GM19395 (cell line): ENCODE results near the gene WWC2.

Experiments
- ATAC-seq: cut with Tn5 transposase; IDR thresholded peaks from one replicate; pipeline ENCODE4 v1.9.1; 2021; ENCODE audit warnings: mild to moderate bottlenecking, moderate library complexity; ENCODE audit not compliant: unreplicated experiment

WWC2 gene

DNA sequence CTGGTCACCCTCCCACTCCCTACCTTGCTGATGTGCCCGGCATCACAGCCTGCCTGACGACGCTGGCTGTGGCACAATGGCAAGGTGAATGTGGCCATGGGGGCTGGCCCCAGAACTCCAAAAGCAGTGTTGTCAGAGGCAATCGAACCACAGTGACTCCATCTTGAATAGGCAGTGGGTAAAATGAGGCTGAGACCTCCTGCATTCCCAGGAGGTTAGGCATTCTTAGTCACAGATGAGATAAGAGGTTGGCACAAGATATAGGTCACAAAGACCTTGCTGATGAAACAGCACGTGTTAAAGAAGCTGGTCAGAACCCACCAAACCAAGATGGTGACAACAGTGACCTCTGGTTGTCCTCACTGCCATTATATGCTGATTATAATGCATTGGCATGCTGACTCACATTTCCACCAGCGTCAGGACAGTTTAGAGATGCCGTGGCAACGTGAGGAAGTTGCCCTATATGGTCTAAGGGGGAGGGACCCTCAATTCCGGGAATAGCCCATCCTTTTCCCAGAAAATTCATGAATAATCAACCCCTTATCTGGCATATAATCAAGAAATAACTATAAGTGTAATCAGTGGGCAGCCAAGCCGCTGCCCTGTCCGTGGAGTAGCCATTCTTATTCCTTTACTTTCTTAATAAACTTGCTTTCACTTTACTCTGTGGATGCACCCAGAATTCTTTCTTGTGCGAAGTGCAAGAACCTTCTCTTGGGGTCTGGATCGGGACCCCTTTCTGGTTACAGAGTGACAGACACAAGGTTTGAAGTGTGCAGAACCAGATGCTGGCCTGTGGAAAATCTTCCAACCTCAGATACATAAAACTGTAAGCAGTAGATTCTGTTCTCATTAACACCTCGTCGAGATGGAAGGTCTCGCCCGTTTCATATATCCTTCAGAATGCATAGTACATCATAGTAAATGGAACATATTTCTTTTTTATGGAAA lies 249.9 kb downstream of the WWC2 start:
- no peak for ATAC-seq

DNA sequence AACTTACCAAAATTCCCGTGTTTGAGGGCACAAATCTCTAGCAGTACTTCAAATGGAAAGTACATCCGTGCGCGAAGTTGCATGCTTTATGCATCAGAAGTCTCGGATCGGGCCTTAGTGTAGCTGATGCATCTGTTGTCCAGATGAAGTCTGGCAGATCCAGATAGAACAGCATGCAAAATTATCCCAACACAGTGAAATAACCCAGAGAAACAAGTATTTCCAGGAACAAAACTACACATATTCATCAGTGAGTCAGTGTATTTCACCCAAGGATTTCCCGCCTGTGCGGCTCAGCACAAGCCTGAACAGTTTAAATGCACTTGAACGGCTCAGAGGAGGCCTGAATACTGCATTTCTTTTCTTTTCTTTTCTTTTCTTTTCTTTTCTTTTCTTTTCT lies 250.6 kb downstream of the WWC2 start:
- no peak for ATAC-seq

DNA sequence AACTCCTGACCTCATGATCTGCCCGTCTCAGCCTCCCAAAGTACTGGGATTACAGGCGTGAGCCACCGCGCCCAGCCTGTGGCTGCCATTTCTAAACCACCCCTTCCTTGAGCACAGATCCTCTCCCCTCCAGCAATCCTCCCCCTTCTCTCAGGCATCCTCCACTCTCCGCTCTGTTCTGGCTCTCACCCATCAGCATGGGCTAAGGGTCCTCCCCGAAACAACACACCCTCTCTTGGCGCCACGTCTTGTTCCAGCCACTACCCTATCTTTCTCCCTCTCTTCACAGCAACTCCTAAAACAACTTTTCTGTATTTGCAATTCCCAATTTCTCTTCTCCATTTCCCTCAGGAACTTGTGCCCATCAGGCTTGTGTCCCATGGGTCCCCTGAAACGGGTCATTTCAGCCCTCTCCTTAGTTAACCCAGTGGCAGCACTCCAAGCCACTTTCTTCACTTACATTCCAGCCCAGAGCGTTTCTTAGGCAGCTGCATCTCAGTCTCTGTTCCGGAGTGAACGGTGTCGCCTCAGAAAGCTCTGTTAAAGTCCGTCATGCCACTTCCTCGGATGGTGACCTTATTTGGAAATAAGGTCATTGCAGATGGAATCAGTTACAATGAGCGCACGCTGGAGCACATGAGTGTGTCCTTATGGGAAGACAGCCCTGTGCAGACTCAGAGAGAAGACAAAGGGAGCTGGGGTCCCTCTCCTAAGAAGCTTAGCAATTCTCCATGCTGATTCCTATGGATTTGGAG lies 251.4 kb downstream of the WWC2 start:
- ATAC-seq = no peak

DNA sequence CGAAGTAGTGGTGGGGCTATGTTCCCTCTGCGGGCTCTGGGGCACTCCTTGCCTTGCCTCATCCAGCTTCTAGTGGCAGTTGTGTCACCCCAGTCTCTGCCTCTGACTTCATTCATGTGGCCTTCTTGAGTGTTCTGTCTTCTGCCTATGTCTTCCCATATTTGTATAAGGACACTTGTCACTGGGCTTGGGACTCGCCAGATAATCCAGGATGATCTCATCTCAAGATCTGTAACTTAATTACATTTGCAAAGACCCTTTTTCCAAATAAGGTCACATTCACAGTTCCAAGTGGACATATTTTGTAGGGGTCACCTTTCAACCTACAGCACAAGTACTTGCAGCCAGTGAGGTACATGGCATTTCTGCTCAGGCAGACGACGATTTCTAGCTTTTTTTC lies 253.5 kb downstream of the WWC2 start:
- no peak for ATAC-seq

DNA sequence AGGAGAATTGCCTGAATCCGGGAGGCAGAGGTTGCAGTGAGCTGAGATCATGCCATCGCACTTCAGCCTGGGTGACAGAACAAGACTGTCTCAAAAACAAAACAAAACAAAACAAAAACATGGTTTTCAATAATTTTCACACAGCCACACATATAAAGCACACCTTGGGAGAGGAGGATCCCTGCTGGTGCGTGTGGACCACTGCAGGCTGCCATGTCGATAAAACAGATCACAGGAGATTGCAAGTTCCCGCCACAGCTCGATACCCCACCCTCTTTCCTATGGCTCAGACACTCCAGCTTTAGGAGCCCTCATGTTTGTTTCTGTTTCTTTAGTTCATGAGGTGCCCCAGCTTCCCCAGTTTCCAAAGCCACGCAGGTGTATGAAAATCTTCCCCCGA lies 254.5 kb downstream of the WWC2 start:
- ATAC-seq = no peak

DNA sequence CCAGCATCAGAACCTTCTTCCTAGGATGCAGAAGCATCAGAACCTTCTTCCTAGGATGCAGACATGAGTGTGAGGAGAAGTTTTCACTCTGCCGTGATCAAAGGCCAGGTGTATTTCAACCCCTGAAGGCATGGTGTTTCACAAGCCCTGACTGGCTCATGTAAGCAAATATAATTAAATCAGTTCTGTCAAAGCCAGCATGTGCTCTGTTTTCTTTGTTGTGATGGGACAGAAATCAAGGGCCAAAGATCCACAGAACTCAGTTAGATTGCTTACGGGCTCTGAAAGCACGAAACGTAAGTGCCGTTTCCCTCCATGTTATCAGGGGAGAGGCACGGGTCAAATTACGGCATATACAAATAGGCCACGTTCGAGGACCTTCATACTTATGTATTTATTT lies 255.2 kb downstream of the WWC2 start:
- ATAC-seq = no peak

DNA sequence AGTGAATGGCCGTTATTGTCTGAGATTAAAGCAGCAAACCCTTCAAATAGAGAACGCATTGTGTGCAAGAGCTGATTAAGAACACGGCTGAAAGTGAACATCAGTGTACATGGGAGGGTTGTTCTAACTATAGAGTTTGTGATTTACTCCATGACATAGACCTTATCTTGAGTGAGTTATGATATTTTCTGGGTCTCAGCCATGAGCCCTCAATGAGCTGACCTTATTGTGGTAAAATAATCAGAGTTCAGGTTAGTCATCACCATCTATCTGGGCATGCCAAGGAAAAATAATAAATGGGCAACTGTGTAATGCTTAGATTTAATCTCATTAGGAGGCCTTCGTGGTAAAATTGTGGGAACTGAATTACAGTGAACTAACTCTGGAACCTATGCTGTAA lies 256.3 kb downstream of the WWC2 start:
- no peak for ATAC-seq

DNA sequence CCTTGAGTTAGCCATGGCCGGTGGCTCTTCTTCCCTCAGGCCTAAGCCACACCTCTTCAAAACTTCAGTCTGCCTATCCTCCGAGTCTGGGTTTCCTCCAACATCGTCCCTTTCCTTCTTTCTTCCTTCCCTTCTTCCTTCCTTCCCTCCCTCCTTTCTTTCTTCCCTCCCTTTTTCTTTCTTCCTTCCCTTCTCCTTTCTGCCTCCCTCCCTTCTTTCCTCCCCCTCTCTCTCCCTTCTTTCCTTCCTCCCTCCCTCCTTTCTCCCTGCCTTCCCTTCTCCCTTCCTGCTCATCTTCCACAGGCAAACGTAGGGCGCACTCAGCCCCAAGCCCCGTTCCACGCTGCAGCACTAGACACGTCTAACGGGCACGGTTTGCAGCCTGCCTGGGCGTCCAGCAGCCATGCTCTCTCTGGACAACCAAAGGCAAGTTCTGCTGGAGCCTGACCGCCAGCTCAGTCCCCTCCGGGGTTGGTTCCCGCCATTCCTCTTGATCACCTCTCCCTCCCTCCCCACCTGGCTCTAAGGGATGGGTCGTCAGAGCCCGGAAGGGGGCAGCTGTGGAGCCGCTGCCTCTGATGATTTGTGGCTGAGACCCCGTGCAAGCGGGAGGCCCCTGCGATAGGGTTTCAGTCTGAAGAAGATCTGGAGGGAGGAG lies 257.2 kb downstream of the WWC2 start:
- ATAC-seq = no peak

DNA sequence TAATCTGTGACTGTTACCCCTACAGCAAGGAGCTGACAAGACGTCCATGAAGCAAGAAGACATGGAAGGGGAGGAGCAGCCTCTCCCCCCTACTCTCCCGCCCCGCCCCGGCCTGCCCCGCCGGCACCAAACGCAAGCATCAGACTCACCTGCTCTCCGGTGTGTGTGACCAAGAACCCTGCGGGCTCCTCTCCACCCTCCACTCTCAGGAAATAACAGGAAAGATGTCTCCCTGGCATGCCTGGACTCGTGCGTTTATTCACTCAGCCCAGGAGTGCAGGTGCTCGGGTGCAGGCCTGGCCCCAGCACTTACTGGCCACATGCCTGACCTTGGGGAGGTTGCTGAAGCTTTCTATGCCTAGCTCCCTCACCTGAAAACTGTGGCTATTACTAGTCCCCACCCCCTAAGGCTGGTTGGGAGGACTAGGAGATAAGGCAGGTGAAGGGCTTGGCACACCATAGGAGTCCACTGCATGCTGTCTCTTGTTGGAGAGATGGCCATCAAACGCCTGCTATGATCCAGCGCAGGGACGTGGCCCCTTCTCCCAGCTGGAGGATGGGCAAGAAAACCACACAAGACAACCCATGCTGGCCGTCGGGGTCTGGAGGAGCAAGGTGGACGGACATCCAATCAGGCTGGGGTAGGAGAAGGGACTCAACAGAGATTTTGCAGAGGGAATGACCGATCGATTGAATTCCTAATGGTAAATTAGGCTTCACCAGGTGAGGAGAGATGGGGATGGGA lies 258.0 kb downstream of the WWC2 start:
- no peak for ATAC-seq

DNA sequence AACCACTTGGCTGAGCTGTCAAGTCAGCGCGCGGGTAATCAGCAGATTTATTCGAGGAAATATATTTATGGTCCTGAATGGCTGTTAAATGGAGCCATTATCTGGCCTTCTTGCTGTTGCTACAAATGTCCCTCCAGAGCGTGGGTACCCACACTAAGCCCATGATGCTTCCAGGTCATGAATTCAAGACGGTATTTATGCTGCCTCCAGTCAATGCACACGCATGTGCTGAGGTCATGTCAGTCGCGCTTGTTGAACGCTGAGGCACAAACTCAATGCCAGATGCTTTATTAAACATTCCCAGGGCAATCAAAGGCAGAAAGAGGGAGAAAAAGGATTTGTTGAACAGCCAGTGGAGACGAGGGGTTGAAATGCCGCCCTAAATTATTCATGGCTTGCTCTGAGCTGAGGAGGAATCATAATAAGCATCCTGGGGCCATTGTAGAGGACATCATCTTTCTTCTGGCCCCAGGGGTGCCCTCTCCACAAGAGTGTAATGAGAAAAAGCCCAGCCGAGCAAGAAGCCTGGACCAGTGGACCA lies 259.2 kb downstream of the WWC2 start:
- no peak for ATAC-seq

DNA sequence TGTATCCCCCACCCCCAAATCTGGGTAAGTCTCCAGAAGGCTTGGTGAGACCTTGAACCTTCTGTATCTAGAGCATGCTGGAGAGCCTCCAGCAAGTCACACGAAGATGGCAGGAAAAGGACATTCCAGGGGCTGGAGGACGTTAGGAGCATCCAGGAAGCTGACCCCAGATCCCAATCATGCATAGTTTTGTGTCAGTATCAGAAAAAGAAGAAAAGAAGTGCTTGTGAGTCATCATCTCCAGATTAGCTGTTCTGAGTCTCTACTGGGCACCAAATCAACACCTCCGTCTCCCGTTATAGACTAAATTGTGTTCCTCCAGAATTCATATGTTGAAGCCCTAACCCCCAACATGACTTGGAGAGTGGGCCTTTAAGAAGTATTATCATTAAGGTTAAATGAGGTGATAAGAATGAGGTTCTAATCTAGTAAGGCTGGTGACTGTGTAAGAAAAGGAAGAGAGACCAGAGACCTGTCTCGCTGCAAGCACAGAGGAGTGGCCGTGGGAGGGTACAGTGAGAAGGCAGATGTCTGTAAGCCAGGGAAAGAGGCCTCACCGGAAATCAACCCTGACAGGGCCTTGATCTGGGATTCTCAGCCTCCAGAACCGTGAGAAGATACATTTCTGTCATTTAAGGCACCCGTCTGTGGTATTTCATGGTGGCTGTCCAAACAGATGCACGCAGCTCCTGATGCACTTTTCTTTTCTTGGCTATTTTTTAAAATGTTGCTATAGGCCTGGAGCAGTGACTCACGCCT lies 261.3 kb downstream of the WWC2 start:
- no peak for ATAC-seq

DNA sequence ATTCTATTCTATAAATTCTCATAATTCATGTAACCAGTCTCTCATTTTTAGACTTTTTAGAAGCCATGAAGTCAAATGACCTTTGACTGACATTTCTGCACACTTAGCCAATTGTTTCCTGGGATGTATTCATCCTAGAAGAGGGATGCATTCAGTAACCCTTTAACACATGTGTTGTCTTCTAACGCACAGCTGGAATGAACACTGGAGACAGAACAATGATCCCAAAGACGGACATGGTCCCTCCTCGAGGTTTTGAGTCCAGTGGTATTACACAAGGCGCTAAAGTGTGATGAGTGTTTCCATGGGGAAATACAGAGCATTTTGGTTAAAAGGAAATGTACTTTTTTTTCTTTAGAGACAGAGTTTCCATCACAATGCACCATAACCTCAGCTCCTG lies 263.0 kb downstream of the WWC2 start:
- ATAC-seq = no peak

DNA sequence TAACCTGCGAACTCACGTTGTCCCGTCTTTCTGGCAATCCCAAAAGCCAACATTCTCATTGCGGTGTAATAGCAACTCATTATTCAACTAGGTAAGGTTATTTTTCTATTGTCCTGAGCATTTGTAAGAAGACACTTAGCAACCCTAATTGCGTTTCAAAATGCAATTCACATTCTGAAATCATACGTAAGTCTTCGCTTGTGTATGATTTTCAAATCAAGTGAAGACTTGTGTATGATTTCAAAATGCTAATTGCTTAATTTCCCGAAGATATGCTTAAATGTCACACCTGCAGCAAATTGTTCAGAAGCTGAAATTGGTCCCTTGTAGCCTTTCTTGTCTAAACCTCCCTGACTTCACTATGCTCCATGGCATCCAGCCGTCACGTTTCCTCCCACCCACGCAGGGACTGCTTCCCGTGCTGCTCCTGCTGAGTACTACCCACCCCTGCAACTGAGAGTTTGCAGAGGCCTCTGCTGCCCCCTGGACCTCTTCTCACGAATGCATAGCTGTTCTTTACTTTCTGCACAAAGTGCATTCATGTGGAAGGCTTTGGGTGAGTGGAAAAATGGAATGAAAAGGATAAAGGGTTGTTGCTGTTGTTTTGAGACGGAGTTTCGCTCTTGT lies 264.0 kb downstream of the WWC2 start:
- ATAC-seq = no peak

DNA sequence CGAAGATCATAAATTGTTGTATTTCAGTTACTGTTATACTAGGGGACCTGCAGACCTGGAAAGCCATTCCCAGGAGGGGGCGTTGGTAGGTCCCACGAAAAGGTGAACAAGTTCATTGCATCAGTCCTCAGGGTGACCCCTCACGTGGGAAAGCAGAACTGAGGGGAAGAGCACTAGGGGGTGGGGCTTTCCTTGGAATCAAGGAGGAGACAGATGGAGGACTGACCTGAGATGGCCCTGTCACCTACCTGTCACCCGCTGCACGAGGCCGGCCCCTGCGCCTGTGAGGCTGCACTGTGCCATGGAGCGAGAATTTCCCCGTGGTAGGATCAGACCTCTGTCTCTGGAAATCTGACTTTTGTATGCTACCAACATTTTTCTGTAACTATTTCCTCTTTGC lies 265.0 kb downstream of the WWC2 start:
- ATAC-seq = no peak

DNA sequence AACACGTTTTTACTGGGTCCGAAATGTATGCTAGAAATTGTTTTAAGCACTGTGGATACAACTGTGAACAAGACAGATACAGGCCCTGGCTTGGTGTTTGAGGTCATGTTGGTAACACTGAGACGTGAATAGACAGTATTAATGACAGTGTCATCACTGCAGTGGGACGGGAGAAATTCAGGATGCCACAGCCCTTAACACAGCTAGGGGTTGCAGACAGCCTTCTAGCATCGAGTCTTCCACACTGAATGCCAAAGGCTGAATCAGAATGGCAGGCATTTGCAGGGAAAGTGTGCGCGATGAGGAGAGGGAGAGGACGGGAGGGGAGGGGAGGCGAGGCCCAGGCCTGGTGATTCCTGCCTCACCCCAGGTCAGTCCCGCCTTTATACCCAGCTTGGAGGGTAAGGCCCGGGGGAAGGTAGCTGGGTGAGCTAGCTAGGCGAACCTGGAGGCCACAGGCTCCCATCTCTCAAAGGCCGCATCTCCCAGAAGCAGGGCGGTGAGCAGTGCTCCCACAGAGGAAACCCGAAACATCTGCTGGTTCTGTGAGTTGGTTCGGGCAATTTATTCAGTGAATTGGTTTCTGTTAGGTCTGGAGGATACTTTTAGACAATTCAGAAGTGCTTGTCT lies 267.3 kb downstream of the WWC2 start:
- no peak for ATAC-seq

DNA sequence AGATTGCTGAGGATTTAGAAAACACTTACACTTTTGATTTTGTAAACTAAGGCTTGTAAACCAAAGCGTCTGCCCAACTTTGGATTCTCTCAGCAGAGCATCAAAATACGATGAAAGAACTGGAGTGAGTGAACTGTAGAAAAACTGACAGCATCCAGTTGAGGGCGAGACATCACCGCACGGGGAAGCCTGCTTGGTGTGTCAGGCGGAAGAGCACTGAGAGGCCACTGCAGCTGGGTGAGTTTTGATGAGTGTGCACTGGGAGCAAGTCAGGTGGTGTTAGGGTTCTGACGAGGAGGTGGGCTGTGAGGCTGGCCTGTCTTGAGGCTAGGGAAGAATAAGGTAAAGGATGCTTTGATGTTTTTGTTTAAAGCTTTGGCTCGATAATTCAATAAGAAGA lies 270.0 kb downstream of the WWC2 start:
- ATAC-seq = no peak
